ENCODE measurements around the gene TMEM150B.

TMEM150B gene

DNA sequence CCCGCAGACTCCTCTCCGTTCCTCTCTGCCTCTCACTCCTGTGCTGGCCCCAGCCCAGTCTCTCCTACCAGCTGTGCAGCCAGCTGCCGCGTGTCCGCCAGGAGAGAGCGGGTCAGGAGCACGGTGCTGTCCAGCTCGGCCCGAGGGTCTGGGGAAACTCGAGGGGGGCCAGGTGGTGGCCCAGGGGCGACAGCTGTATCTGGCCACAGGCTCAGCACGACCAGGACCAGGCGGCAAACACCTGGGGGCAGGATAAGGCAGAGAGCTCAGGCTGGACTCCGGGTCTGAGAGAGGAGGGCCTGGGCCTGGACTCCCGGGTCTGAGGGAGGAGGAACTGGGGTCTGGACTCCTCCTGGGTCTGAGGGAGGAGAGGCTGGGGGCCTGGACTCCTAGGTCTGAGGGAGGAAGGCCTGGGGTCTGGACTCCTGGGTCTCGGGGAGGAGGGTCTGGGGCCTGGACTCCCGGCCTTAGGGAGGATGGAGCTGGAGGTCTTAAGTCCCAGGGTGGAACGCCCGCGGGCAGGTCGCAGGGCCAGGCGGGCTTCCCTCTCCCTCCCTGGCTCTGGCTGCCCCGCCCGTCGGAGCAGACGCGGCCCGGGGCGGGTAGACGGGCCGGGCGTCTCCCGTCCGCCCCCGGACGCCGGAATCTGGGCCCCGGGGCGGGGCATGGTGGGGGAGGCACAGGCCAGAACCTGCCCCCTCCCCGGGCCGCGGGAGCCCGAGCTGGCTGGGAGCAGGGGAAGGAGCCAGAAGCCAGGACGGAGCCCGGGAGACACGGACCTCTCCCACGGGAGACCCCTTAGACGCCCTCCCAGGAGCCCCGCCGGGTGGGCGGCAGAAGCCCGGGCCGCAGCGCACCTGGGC is 43.8 kb upstream of the TMEM150B start:
- Histone ChIP-seq H2AFZ (ENCODE audit: low read depth, low read length) (no peak overlapping the region), H3K9me3 (ENCODE audit: control insufficient read depth, low read length) (no peaks in the 10 kb centered on the region), H3K18ac (ENCODE audit: low read depth in 1 of 2, low read length in 2 of 2) (peak overlapping the region in 1 of 2 experiments; percentile 54), H3K4ac (ENCODE audit: low read depth in 1 of 2, low read length in 2 of 2) (peak overlapping the region in 1 of 2 experiments; percentile 32), H3K36me3 (ENCODE audit: control insufficient read depth in 1 of 2, insufficient read depth in 2 of 2, low read depth in 1 of 2, low read length in 2 of 2) (peaks cover 0 to 37% of the 10 kb centered on the region in 2 experiments), H4K91ac (ENCODE audit: low read length) (peak overlapping the region; percentile 82), H2BK5ac (ENCODE audit: low read depth, low read length, poor library complexity, severe bottlenecking) (no peak overlapping the region), H4K8ac (ENCODE audit: low read length) (peak overlapping the region; percentile 1), H2AK5ac (ENCODE audit: low read length, severe bottlenecking) (peak overlapping the region; percentile 4), H3K14ac (ENCODE audit: low read length in 2 of 2) (peak overlapping the region in 1 of 2 experiments; percentile 38), H3K79me1 (replicated peaks; ENCODE audit: low read length, poor library complexity, severe bottlenecking) (peaks cover 6% of the 10 kb centered on the region), H3K27me3 (ENCODE audit: control insufficient read depth in 1 of 2, insufficient read depth in 1 of 2, low read length in 2 of 2) (peaks cover 0 to 4% of the 10 kb centered on the region in 2 experiments), H3K9ac (ENCODE audit: low read length) (peak overlapping the region; percentile 66), H3K4me1 (ENCODE audit: control insufficient read depth, insufficient read depth, low read depth, low read length) (peaks cover 50% of the 10 kb centered on the region), H3K23ac (ENCODE audit: low read length in 2 of 2) (peak overlapping the region in 1 of 2 experiments; percentile 40), H3K4me3 (ENCODE audit: insufficient read depth in 1 of 2, low read depth in 1 of 2, low read length in 2 of 2) (peak overlapping the region; percentile 62 to 84), H3K4me2 (ENCODE audit: low read length, poor library complexity, severe bottlenecking) (peak overlapping the region; percentile 71), H2BK12ac (ENCODE audit: low read length in 2 of 2) (peak overlapping the region; percentile 21 to 45), H2BK15ac (ENCODE audit: low read depth, poor library complexity, severe bottlenecking) (peak overlapping the region; percentile 90), H2BK120ac (ENCODE audit: low read depth, low read length) (peak overlapping the region; percentile 27), H3K27ac (ENCODE audit: low read length, poor library complexity, severe bottlenecking) (peak overlapping the region; percentile 61)
- 20% methylated on average over 47 of the region's 54 CpGs for WGBS
- DNase-seq: peak; percentile 57

DNA sequence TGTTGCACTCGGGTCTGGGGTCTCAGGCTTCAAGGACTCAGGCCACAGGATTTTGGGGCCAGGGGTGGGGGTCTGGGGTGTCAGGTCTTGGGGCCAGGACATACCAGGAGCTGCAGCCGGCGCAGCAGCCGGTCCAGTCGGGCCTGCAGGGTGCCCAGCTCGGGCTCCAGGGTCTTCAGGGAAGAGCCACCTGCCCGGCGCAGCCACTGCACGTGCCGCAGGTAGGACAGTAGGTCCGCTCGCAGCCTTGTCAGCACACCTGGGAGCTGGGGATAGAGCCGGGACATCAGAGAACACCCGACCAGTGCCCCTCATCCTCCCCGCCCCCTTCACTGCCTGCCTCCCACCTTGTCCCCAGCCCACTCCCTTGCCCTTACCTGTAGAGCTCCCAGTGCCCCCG is 43.0 kb upstream of the TMEM150B start:
- Histone ChIP-seq H3K27ac (ENCODE audit: low read length, poor library complexity, severe bottlenecking) (peak overlapping the region; percentile 54), H2BK15ac (ENCODE audit: low read depth, poor library complexity, severe bottlenecking) (no peak overlapping the region), H3K4me3 (ENCODE audit: insufficient read depth in 1 of 2, low read depth in 1 of 2, low read length in 2 of 2) (peak overlapping the region in 1 of 2 experiments; percentile 84), H2BK12ac (ENCODE audit: low read length in 2 of 2) (no peak overlapping the region), H2AK5ac (ENCODE audit: low read length, severe bottlenecking) (no peak overlapping the region), H4K8ac (ENCODE audit: low read length) (no peak overlapping the region), H2BK5ac (ENCODE audit: low read depth, low read length, poor library complexity, severe bottlenecking) (no peak overlapping the region), H3K9ac (ENCODE audit: low read length) (no peak overlapping the region), H3K36me3 (ENCODE audit: control insufficient read depth in 1 of 2, insufficient read depth in 2 of 2, low read depth in 1 of 2, low read length in 2 of 2) (peaks cover 0 to 37% of the 10 kb centered on the region in 2 experiments), H4K91ac (ENCODE audit: low read length) (no peak overlapping the region), H3K14ac (ENCODE audit: low read length in 2 of 2) (no peak overlapping the region), H2AFZ (ENCODE audit: low read depth, low read length) (no peak overlapping the region), H3K9me3 (ENCODE audit: control insufficient read depth, low read length) (no peaks in the 10 kb centered on the region), H3K18ac (ENCODE audit: low read depth in 1 of 2, low read length in 2 of 2) (no peak overlapping the region), H3K23ac (ENCODE audit: low read length in 2 of 2) (no peak overlapping the region), H3K4me2 (ENCODE audit: low read length, poor library complexity, severe bottlenecking) (peak overlapping the region; percentile 71), H3K27me3 (ENCODE audit: control insufficient read depth in 1 of 2, insufficient read depth in 1 of 2, low read length in 2 of 2) (no peaks in the 10 kb centered on the region), H2BK120ac (ENCODE audit: low read depth, low read length) (no peak overlapping the region), H3K4ac (ENCODE audit: low read depth in 1 of 2, low read length in 2 of 2) (no peak overlapping the region), H3K79me1 (replicated peaks; ENCODE audit: low read length, poor library complexity, severe bottlenecking) (peaks cover 6% of the 10 kb centered on the region), H3K4me1 (ENCODE audit: control insufficient read depth, insufficient read depth, low read depth, low read length) (peaks cover 48% of the 10 kb centered on the region)
- no peak for DNase-seq
- WGBS: 88% methylated on average over 16 of the region's 16 CpGs

DNA sequence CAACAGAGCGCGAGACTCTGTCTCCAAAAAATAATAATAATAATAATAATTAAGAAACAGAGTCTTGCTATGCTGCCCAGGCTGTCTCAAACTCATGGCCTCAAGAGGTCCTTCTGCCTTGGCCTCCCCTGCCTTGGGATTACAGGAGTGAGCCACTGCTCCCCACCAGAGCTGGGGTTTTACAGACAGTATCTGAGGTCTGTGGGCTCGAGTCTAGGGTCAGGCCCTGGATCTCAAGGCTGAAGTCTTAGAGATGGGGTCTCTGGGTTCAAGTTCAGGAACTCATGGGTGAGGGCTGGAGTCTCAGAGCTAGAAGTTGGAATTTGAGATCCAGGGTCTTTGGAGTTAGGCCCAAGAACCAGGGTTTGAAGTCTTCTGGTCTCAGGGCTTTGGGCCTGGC is 41.6 kb upstream of the TMEM150B start:
- Histone ChIP-seq H3K79me1 (replicated peaks; ENCODE audit: low read length, poor library complexity, severe bottlenecking) (peaks cover 6% of the 10 kb centered on the region), H3K36me3 (ENCODE audit: control insufficient read depth in 1 of 2, insufficient read depth in 2 of 2, low read depth in 1 of 2, low read length in 2 of 2) (peaks cover 0 to 37% of the 10 kb centered on the region in 2 experiments), H3K14ac (ENCODE audit: low read length in 2 of 2) (no peak overlapping the region), H3K23ac (ENCODE audit: low read length in 2 of 2) (no peak overlapping the region), H2BK15ac (ENCODE audit: low read depth, poor library complexity, severe bottlenecking) (no peak overlapping the region), H3K27me3 (ENCODE audit: control insufficient read depth in 1 of 2, insufficient read depth in 1 of 2, low read length in 2 of 2) (no peaks in the 10 kb centered on the region), H3K27ac (ENCODE audit: low read length, poor library complexity, severe bottlenecking) (no peak overlapping the region), H2BK120ac (ENCODE audit: low read depth, low read length) (no peak overlapping the region), H3K9me3 (ENCODE audit: control insufficient read depth, low read length) (no peaks in the 10 kb centered on the region), H4K8ac (ENCODE audit: low read length) (no peak overlapping the region), H4K91ac (ENCODE audit: low read length) (no peak overlapping the region), H3K4me1 (ENCODE audit: control insufficient read depth, insufficient read depth, low read depth, low read length) (peaks cover 43% of the 10 kb centered on the region), H3K4ac (ENCODE audit: low read depth in 1 of 2, low read length in 2 of 2) (no peak overlapping the region), H2AFZ (ENCODE audit: low read depth, low read length) (no peak overlapping the region), H2BK5ac (ENCODE audit: low read depth, low read length, poor library complexity, severe bottlenecking) (no peak overlapping the region), H3K4me2 (ENCODE audit: low read length, poor library complexity, severe bottlenecking) (no peak overlapping the region), H2BK12ac (ENCODE audit: low read length in 2 of 2) (no peak overlapping the region), H3K4me3 (ENCODE audit: insufficient read depth in 1 of 2, low read depth in 1 of 2, low read length in 2 of 2) (no peak overlapping the region), H3K9ac (ENCODE audit: low read length) (no peak overlapping the region), H2AK5ac (ENCODE audit: low read length, severe bottlenecking) (peak overlapping the region; percentile 4), H3K18ac (ENCODE audit: low read depth in 1 of 2, low read length in 2 of 2) (no peak overlapping the region)
- 94% methylated on average over 1 of the region's 3 CpGs for WGBS
- no peak for DNase-seq

DNA sequence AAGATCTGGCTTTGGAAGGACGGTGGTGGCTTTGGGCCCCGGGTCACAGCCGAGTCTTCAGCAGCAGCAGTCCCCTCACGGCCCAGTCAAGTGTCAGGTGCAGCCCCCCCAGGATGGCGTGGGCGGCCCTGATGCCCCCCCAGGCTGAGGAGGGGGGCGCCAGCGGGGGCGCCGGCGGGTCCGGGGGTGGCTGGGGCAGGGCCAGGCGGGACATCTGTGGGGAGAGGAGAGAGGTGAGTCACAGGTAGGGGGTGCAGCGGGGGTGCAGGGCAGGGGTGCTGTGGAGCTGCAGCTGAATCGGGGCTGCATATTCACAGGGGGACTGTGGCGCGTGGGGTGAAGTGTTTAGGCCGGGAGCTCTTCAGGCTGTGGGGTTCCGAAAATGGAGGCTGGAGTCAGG is 40.8 kb upstream of the TMEM150B start:
- H3K27ac ChIP-seq (ENCODE audit: low read length, poor library complexity, severe bottlenecking): no peak overlapping the region
- H3K9ac ChIP-seq (ENCODE audit: low read length): no peak overlapping the region
- H4K8ac ChIP-seq (ENCODE audit: low read length): no peak overlapping the region
- H3K4me2 ChIP-seq (ENCODE audit: low read length, poor library complexity, severe bottlenecking): no peak overlapping the region
- H2BK5ac ChIP-seq (ENCODE audit: low read depth, low read length, poor library complexity, severe bottlenecking): no peak overlapping the region
- no peak overlapping the region for H3K18ac ChIP-seq (ENCODE audit: low read depth in 1 of 2, low read length in 2 of 2)
- no peak for DNase-seq
- no peak overlapping the region for H4K91ac ChIP-seq (ENCODE audit: low read length)
- no peak overlapping the region for H2BK15ac ChIP-seq (ENCODE audit: low read depth, poor library complexity, severe bottlenecking)
- H3K4me1 ChIP-seq (ENCODE audit: control insufficient read depth, insufficient read depth, low read depth, low read length): peaks cover 42% of the 10 kb centered on the region
- no peak overlapping the region for H3K23ac ChIP-seq (ENCODE audit: low read length in 2 of 2)
- no peak overlapping the region for H3K14ac ChIP-seq (ENCODE audit: low read length in 2 of 2)
- H3K36me3 ChIP-seq (ENCODE audit: control insufficient read depth in 1 of 2, insufficient read depth in 2 of 2, low read depth in 1 of 2, low read length in 2 of 2): peaks cover 0 to 37% of the 10 kb centered on the region in 2 experiments
- H3K4ac ChIP-seq (ENCODE audit: low read depth in 1 of 2, low read length in 2 of 2): no peak overlapping the region
- H3K27me3 ChIP-seq (ENCODE audit: control insufficient read depth in 1 of 2, insufficient read depth in 1 of 2, low read length in 2 of 2): no peaks in the 10 kb centered on the region
- H2BK12ac ChIP-seq (ENCODE audit: low read length in 2 of 2): no peak overlapping the region
- peaks cover 6% of the 10 kb centered on the region for H3K79me1 ChIP-seq (replicated peaks; ENCODE audit: low read length, poor library complexity, severe bottlenecking)
- no peak overlapping the region for H3K4me3 ChIP-seq (ENCODE audit: insufficient read depth in 1 of 2, low read depth in 1 of 2, low read length in 2 of 2)
- 93% methylated on average over 19 of the region's 19 CpGs for WGBS
- H3K9me3 ChIP-seq (ENCODE audit: control insufficient read depth, low read length): no peaks in the 10 kb centered on the region
- H2BK120ac ChIP-seq (ENCODE audit: low read depth, low read length): no peak overlapping the region
- H2AFZ ChIP-seq (ENCODE audit: low read depth, low read length): no peak overlapping the region
- H2AK5ac ChIP-seq (ENCODE audit: low read length, severe bottlenecking): no peak overlapping the region
